Endothelial cell (in vitro differentiated cells): ENCODE measurements around the gene KCTD19. TPM values are rescaled to one million over a fixed set of nuclear protein-coding genes. Genes with fewer than 3 reads are reported as not detected.

ENCODE experiments used
- DNase-seq: peaks from one replicate; pipeline ENCODE4 v3.0.0; 2021; ENCODE audit warnings: low spot score
- H3K27ac Mint-ChIP-seq: one replicate; pipeline ENCODE4 v1.8.0; 2021; ENCODE audit warnings: mixed read lengths, inconsistent platforms; ENCODE audit not compliant: unreplicated experiment
- H3K27me3 Mint-ChIP-seq: one replicate; pipeline ENCODE4 v1.8.0; 2021; ENCODE audit warnings: mild to moderate bottlenecking, moderate library complexity, mixed read lengths, inconsistent platforms; ENCODE audit not compliant: unreplicated experiment
- H3K36me3 Mint-ChIP-seq: one replicate; pipeline ENCODE4 v1.8.0; 2021; ENCODE audit warnings: mild to moderate bottlenecking, low read depth, mixed read lengths, inconsistent platforms; ENCODE audit not compliant: unreplicated experiment
- H3K4me1 Mint-ChIP-seq: one replicate; pipeline ENCODE4 v1.8.0; 2021; ENCODE audit warnings: mild to moderate bottlenecking, mixed read lengths, inconsistent platforms; ENCODE audit not compliant: unreplicated experiment
- H3K4me3 Mint-ChIP-seq: one replicate; pipeline ENCODE4 v1.8.0; 2021; ENCODE audit warnings: mild to moderate bottlenecking, mixed read lengths, inconsistent platforms; ENCODE audit not compliant: unreplicated experiment
- H3K9me3 Mint-ChIP-seq: one replicate; pipeline ENCODE4 v1.8.0; 2021; ENCODE audit warnings: mixed read lengths, inconsistent platforms; ENCODE audit not compliant: unreplicated experiment
- CTCF ChIP-seq: fragments of 200-600 bp; sonication (generic); IDR thresholded peaks from one replicate; pipeline ENCODE4 v1.5.0; 2021; ENCODE audit warnings: antibody characterized with exemption; ENCODE audit not compliant: unreplicated experiment
- total RNA-seq: library from RNA; stranded (reverse); fragmentation: NEBNext Ultra II Directional; extraction: Animal tissue kit (Norgen Biotek cat#: 25700); gene quantifications from one replicate; pipeline ENCODE4 v1.2.1, GENCODE V29; 2021; ENCODE audit not compliant: unreplicated experiment

The KCTD19 gene
- total RNA-seq, 1 donor from 2014 or later: 2.0 TPM

DNA sequence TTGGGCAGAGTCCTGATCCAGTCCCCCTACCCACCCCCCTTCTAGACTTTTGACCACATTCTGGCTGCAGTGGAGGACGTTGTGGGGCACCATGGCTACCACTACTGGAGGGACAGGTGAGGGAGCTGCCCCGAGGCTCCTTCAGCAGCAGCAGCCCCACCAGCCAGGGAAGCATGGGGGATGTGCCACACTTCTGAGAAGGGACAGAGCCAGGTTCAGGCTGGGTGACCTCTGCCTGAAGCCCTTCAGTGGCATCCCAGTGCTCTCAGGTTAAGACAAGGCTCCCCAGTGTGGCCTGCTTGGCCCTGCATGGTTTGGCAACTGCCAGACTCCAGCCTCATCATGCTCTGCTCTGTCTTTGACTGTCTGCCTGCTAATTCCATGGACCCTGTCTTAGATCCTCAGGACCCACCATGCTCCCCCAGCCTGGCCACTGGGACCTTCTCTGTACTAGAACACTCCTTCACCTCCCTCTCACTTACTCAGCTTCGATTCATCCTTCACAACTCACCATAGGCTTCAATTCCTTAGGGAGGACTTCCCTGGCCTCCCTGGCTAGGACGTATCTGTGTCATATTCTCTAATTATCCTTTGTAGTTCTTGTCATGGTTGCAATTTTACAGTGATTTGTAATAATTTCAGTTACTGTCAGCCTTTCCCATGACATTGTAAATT lies 68.9 kb downstream of the KCTD19 start:
- no peak for DNase-seq

DNA sequence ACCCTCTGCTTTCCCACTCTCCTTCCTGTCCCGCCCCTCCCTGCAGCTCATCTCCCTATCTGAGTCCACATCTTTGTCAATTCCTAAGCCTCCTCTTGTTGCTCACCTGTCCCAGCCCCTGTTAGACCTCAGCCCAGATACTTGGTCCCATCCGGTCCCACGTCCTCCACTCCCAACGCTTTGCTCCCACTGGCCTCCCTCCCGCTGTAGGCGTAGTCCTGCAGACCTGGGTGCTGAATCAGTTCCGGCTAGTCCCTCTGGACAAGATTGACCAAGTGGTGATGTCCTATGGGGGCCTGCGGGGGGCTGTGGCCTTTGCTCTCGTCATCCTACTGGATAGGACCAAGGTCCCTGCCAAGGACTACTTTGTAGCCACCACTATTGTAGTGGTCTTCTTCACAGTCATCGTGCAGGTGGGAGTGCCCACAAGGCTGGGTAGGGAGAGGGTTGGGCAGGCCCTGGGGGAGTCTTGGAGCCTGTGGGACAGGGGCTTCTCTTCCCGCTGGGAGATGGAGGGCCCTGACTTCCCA lies 69.8 kb downstream of the KCTD19 start:
- H3K27ac Mint-ChIP-seq: no peak overlapping the region
- no peak for TF ChIP-seq CTCF
- H3K9me3 Mint-ChIP-seq: no peaks in the 10 kb centered on the region
- peaks cover 18% of the 10 kb centered on the region for H3K4me1 Mint-ChIP-seq
- H3K36me3 Mint-ChIP-seq: peaks cover 18% of the 10 kb centered on the region
- H3K27me3 Mint-ChIP-seq: peaks cover 12% of the 10 kb centered on the region
- no peak for DNase-seq
- H3K4me3 Mint-ChIP-seq: peak overlapping the region; percentile 51

More for the DNA sequence above, 68.9 kb downstream of the KCTD19 start:
- Mint-ChIP-seq H3K9me3 (no peaks in the 10 kb centered on the region), H3K27me3 (peaks cover 14% of the 10 kb centered on the region), H3K4me1 (peaks cover 10% of the 10 kb centered on the region), H3K27ac (no peak overlapping the region), H3K36me3 (peaks cover 18% of the 10 kb centered on the region), H3K4me3 (peak overlapping the region; percentile 63)
- no peak for TF ChIP-seq CTCF

GRCh38 chr16:67255553-67256221 lies 70.9 kb downstream of the KCTD19 start:
- no peaks in the 10 kb centered on the region for H3K9me3 Mint-ChIP-seq
- H3K27ac Mint-ChIP-seq: no peak overlapping the region
- no peak overlapping the region for H3K4me3 Mint-ChIP-seq
- H3K27me3 Mint-ChIP-seq: peaks cover 12% of the 10 kb centered on the region
- DNase-seq: no peak
- no peak for TF ChIP-seq CTCF
- H3K4me1 Mint-ChIP-seq: peaks cover 21% of the 10 kb centered on the region
- peaks cover 18% of the 10 kb centered on the region for H3K36me3 Mint-ChIP-seq

DNA sequence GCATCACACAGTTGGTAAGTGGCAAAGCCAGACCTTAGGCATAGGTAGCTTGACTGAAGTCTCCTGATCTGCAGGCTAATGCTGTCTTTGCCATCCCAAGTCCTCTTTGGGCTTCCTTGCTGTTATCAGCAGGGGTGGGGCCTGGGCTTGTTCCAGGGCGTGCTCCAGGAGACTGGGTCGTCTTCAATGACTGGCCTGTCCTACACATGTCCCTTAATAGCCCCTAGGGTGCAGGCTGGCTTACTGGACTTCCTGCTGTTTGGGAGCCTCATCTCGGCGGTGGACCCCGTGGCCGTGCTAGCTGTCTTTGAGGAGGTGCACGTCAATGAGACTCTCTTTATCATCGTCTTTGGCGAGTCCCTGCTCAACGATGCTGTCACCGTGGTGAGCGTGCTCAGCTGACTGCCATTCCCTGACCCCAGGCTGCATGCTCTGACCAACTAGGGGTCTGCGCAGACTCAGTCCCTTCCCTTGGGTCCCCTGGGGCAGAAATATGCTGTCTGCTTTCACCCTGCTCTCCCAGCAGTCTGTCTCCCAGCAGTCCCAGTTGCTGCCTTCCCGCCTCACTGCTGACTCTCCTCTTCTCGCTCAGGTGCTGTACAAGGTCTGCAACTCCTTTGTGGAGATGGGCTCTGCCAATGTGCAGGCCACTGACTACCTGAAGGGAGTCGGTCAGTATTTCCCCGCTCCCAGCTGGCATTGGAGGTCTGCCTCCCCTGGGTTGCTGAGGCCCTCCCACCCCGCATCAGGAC lies 71.6 kb downstream of the KCTD19 start:
- Mint-ChIP-seq H3K4me1 (peaks cover 22% of the 10 kb centered on the region), H3K27ac (no peak overlapping the region), H3K4me3 (no peak overlapping the region), H3K36me3 (peaks cover 15% of the 10 kb centered on the region), H3K27me3 (peaks cover 16% of the 10 kb centered on the region), H3K9me3 (no peaks in the 10 kb centered on the region)
- no peak for TF ChIP-seq CTCF
- DNase-seq: no peak
